ENCODE data around the gene PCDH9. TPM values are rescaled to one million over a fixed set of nuclear protein-coding genes. Genes with fewer than 3 reads are reported as not detected.
A peak's percentile ranks its signal among the peaks of the same experiment; 100 is the strongest.
"Not testable (repeated sequence)": the region's sequence is repeated elsewhere in the genome, so short reads cannot be mapped to it uniquely, and the experiment has no call there.

The PCDH9 gene
- total and polyA plus RNA-seq, 5 donors from 2014 or later, result 0.08 to 0.77 (median 0.09) TPM

DNA sequence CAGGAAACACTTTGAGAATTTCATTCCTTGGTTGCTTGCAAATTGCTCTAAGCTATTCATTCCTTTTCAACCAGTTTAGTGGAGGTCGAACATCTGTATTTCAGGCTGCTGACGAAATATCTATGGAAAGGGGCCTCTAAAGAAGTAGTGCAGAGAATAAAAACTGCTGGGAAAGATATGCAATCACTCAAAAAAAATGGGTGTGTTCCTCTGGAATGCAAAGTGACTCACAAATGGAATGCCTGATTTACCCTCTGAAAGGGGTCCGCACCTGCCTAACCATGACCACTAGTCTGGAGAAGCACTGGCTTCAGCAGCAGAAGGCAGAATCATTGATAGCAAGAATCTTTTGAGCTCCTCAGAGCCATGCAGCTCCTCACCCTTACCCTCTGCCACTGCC is 129.4 kb downstream of the PCDH9 start:
- no peaks in the 10 kb centered on the region for H3K27me3 Mint-ChIP-seq
- no peak overlapping the region for H3K27ac Mint-ChIP-seq
- peaks cover 0 to 2% (median 0%) of the 10 kb centered on the region in 4 donors for H3K4me1 Mint-ChIP-seq
- Histone ChIP-seq H3K4me1 (ENCODE audit: control insufficient read depth, insufficient read depth, low read length, poor library complexity, severe bottlenecking) (no peaks in the 10 kb centered on the region), H3K4me3 (ENCODE audit: low read depth, low read length) (no peak overlapping the region), H3K36me3 (ENCODE audit: control insufficient read depth, insufficient read depth, low read length) (no peaks in the 10 kb centered on the region), H3K9me3 (ENCODE audit: control insufficient read depth in 2 of 2, low read length in 2 of 2) (no peaks in the 10 kb centered on the region), H3K27ac (ENCODE audit: insufficient read depth, low read length, poor library complexity, severe bottlenecking) (no peak overlapping the region), H3K27me3 (ENCODE audit: control insufficient read depth, insufficient read depth, low read length) (no peaks in the 10 kb centered on the region)
- H3K9me3 Mint-ChIP-seq, result peaks cover 0 to 11% (median 3%) of the 10 kb centered on the region in 7 donors
- H3K36me3 Mint-ChIP-seq, result no peaks in the 10 kb centered on the region
- ATAC-seq (ENCODE audit: low read depth in 2 of 2) (no peak), DNase-seq (no peak)
- H3K4me3 Mint-ChIP-seq, result no peak overlapping the region

- Histone ChIP-seq H3K36me3 (ENCODE audit: control insufficient read depth, insufficient read depth, low read length) (no peaks in the 10 kb centered on the region), H3K4me1 (ENCODE audit: control insufficient read depth, insufficient read depth, low read length, poor library complexity, severe bottlenecking) (no peaks in the 10 kb centered on the region), H3K27ac (ENCODE audit: insufficient read depth, low read length, poor library complexity, severe bottlenecking) (no peak overlapping the region), H3K4me3 (ENCODE audit: low read depth, low read length) (no peak overlapping the region), H3K9me3 (ENCODE audit: control insufficient read depth in 2 of 2, low read length in 2 of 2) (no peaks in the 10 kb centered on the region), H3K27me3 (ENCODE audit: control insufficient read depth, insufficient read depth, low read length) (no peaks in the 10 kb centered on the region)
- DNase-seq, result no peak
- H3K36me3 Mint-ChIP-seq, result no peaks in the 10 kb centered on the region
- H3K27ac Mint-ChIP-seq, result no peak overlapping the region
- no peak for ATAC-seq (ENCODE audit: low read depth in 2 of 2)
- H3K4me1 Mint-ChIP-seq, result no peaks in the 10 kb centered on the region
- no peaks in the 10 kb centered on the region for H3K27me3 Mint-ChIP-seq
- H3K9me3 Mint-ChIP-seq, result peaks cover 0 to 11% (median 3%) of the 10 kb centered on the region in 7 donors
- H3K4me3 Mint-ChIP-seq, result no peak overlapping the region
These were observed 130.6 kb downstream of the PCDH9 start for GRCh38 chr13:67099494-67099893.

DNA sequence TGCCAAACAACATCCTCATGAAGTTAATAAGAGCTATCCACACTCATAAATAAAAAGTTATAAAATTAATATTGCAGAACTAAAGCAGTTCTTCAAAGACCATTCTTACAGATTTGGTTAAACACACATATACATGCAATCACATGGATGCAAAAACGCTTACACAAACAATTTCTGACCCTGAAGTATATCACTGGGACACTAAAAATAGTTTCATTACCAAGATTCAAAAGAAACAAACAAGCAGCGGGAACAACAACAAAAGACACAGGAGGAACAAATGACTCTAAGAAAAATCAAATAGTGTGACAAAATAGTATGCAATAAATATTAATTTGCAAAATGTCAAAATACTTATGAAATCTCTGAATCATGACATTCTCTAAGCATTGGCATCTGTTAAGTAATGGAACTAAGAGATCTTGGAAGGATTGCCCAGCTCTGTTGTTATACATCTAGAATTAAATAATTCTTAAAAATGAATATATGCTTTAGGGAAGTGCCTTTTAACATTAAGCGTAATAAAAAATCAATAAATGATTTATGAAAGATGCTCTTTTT is 132.2 kb downstream of the PCDH9 start:
- H3K27me3 Mint-ChIP-seq, result no peaks in the 10 kb centered on the region
- H3K4me3 Mint-ChIP-seq, result peak overlapping the region in 1 of 4 donors; percentile 32
- no peak overlapping the region for H3K27ac ChIP-seq (ENCODE audit: insufficient read depth, low read length, poor library complexity, severe bottlenecking)
- no peak overlapping the region for H3K27ac Mint-ChIP-seq
- no peak overlapping the region for H3K4me3 ChIP-seq (ENCODE audit: low read depth, low read length)
- no peaks in the 10 kb centered on the region for H3K27me3 ChIP-seq (ENCODE audit: control insufficient read depth, insufficient read depth, low read length)
- no peaks in the 10 kb centered on the region for H3K9me3 ChIP-seq (ENCODE audit: control insufficient read depth in 2 of 2, low read length in 2 of 2)
- peaks cover 0 to 11% (median 2%) of the 10 kb centered on the region in 7 donors for H3K9me3 Mint-ChIP-seq
- H3K36me3 Mint-ChIP-seq, result no peaks in the 10 kb centered on the region
- DNase-seq, result no peak
- no peaks in the 10 kb centered on the region for H3K36me3 ChIP-seq (ENCODE audit: control insufficient read depth, insufficient read depth, low read length)
- no peaks in the 10 kb centered on the region for H3K4me1 ChIP-seq (ENCODE audit: control insufficient read depth, insufficient read depth, low read length, poor library complexity, severe bottlenecking)
- ATAC-seq (ENCODE audit: low read depth in 2 of 2), result no peak
- no peaks in the 10 kb centered on the region for H3K4me1 Mint-ChIP-seq

- H3K9me3 Mint-ChIP-seq; H3K4me1 Mint-ChIP-seq; H3K4me1 ChIP-seq (ENCODE audit: control insufficient read depth, insufficient read depth, low read length, poor library complexity, severe bottlenecking); ATAC-seq (ENCODE audit: low read depth in 2 of 2); H3K27ac ChIP-seq (ENCODE audit: insufficient read depth, low read length, poor library complexity, severe bottlenecking); DNase-seq; H3K9me3 ChIP-seq (ENCODE audit: control insufficient read depth in 2 of 2, low read length in 2 of 2); H3K27ac Mint-ChIP-seq; H3K36me3 ChIP-seq (ENCODE audit: control insufficient read depth, insufficient read depth, low read length); H3K4me3 ChIP-seq (ENCODE audit: low read depth, low read length); H3K27me3 Mint-ChIP-seq; H3K4me3 Mint-ChIP-seq; H3K36me3 Mint-ChIP-seq; H3K27me3 ChIP-seq (ENCODE audit: control insufficient read depth, insufficient read depth, low read length): not testable (repeated sequence)
These were observed 133.2 kb downstream of the PCDH9 start for GRCh38 chr13:67096893-67097292.

DNA sequence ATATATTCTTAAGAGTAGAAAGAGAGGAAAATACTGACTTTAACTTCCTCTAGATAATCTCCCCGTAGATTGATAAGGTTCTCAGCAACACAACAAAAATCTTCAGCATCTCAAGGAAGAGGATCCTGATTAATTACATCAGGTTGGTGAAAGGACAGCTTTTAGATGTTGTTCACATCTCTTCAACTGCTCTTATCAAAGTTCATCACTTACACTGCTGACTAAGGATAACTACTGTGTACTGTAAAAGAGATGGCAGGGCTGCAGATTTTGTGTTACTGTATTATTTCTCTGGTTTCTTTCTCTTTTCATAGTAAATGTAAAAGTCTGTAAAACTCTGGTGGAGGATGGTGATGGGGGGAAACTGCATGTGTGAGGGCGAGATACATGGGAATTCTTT is 133.7 kb downstream of the PCDH9 start:
- Mint-ChIP-seq H3K9me3 (peaks cover 0 to 8% (median 3%) of the 10 kb centered on the region in 7 donors), H3K4me3 (no peak overlapping the region), H3K27me3 (no peaks in the 10 kb centered on the region), H3K27ac (no peak overlapping the region), H3K4me1 (no peaks in the 10 kb centered on the region), H3K36me3 (no peaks in the 10 kb centered on the region)
- DNase-seq (no peak), ATAC-seq (ENCODE audit: low read depth in 2 of 2) (no peak)
- no peaks in the 10 kb centered on the region for H3K36me3 ChIP-seq (ENCODE audit: control insufficient read depth, insufficient read depth, low read length)
- peaks cover 0 to 3% of the 10 kb centered on the region in 2 experiments for H3K9me3 ChIP-seq (ENCODE audit: control insufficient read depth in 2 of 2, low read length in 2 of 2)
- H3K4me3 ChIP-seq (ENCODE audit: low read depth, low read length), result no peak overlapping the region
- no peaks in the 10 kb centered on the region for H3K27me3 ChIP-seq (ENCODE audit: control insufficient read depth, insufficient read depth, low read length)
- H3K4me1 ChIP-seq (ENCODE audit: control insufficient read depth, insufficient read depth, low read length, poor library complexity, severe bottlenecking), result no peaks in the 10 kb centered on the region
- H3K27ac ChIP-seq (ENCODE audit: insufficient read depth, low read length, poor library complexity, severe bottlenecking), result no peak overlapping the region

- no peak for DNase-seq
- Mint-ChIP-seq H3K4me3 (no peak overlapping the region), H3K27me3 (no peaks in the 10 kb centered on the region)
These were observed 134.5 kb downstream of the PCDH9 start for GRCh38 chr13:67095621-67096020.

GRCh38 chr13:67094952-67095351 is 135.2 kb downstream of the PCDH9 start:
- DNase-seq (no peak), ATAC-seq (ENCODE audit: low read depth in 2 of 2) (no peak)
- Mint-ChIP-seq H3K36me3 (no peaks in the 10 kb centered on the region), H3K27me3 (no peaks in the 10 kb centered on the region), H3K27ac (no peak overlapping the region), H3K4me1 (no peaks in the 10 kb centered on the region), H3K9me3 (peaks cover 0 to 7% (median 2%) of the 10 kb centered on the region in 7 donors), H3K4me3 (no peak overlapping the region)
- H3K27ac ChIP-seq (ENCODE audit: insufficient read depth, low read length, poor library complexity, severe bottlenecking), result no peak overlapping the region
- H3K4me3 ChIP-seq (ENCODE audit: low read depth, low read length), result no peak overlapping the region
- no peaks in the 10 kb centered on the region for H3K36me3 ChIP-seq (ENCODE audit: control insufficient read depth, insufficient read depth, low read length)
- H3K9me3 ChIP-seq (ENCODE audit: control insufficient read depth in 2 of 2, low read length in 2 of 2), result peaks cover 0 to 3% of the 10 kb centered on the region in 2 experiments
- H3K27me3 ChIP-seq (ENCODE audit: control insufficient read depth, insufficient read depth, low read length), result no peaks in the 10 kb centered on the region
- H3K4me1 ChIP-seq (ENCODE audit: control insufficient read depth, insufficient read depth, low read length, poor library complexity, severe bottlenecking), result no peaks in the 10 kb centered on the region

More at GRCh38 chr13:67095621-67096020, 134.5 kb downstream of the PCDH9 start:
- Histone ChIP-seq H3K36me3 (ENCODE audit: control insufficient read depth, insufficient read depth, low read length) (no peaks in the 10 kb centered on the region), H3K9me3 (ENCODE audit: control insufficient read depth in 2 of 2, low read length in 2 of 2) (peaks cover 0 to 3% of the 10 kb centered on the region in 2 experiments), H3K4me1 (ENCODE audit: control insufficient read depth, insufficient read depth, low read length, poor library complexity, severe bottlenecking) (no peaks in the 10 kb centered on the region), H3K27ac (ENCODE audit: insufficient read depth, low read length, poor library complexity, severe bottlenecking) (no peak overlapping the region), H3K27me3 (ENCODE audit: control insufficient read depth, insufficient read depth, low read length) (no peaks in the 10 kb centered on the region), H3K4me3 (ENCODE audit: low read depth, low read length) (no peak overlapping the region)
- Mint-ChIP-seq H3K4me1 (no peaks in the 10 kb centered on the region), H3K27ac (no peak overlapping the region), H3K9me3 (peaks cover 0 to 7% (median 2%) of the 10 kb centered on the region in 7 donors), H3K36me3 (no peaks in the 10 kb centered on the region)
- no peak for ATAC-seq (ENCODE audit: low read depth in 2 of 2)

DNA sequence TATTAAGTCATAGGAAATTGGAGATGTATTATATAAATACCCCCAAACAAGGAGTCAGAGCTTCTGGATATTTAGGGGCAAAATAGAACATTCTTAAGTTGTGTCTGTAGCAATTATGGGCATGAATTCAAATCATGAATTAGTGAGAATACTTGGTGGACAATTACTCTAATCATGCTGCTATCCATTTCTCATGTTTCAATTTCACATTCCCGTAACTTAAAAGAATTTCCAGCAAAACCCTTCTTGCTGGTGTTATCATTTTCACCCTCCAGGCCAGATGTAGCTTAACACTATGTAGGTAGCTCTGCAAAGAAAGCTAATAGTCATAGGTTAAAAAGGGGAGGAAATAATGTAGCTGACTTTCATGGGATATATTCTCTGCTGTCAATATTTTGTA is 136.1 kb downstream of the PCDH9 start:
- H3K4me1 Mint-ChIP-seq, result no peaks in the 10 kb centered on the region
- H3K27me3 Mint-ChIP-seq, result no peaks in the 10 kb centered on the region

More for the DNA sequence above, 136.1 kb downstream of the PCDH9 start:
- ATAC-seq (ENCODE audit: low read depth in 2 of 2) (no peak), DNase-seq (no peak)
- H3K4me1 ChIP-seq (ENCODE audit: control insufficient read depth, insufficient read depth, low read length, poor library complexity, severe bottlenecking), result no peaks in the 10 kb centered on the region
- Mint-ChIP-seq H3K27ac (no peak overlapping the region), H3K4me3 (no peak overlapping the region), H3K9me3 (peaks cover 0 to 7% (median 2%) of the 10 kb centered on the region in 7 donors), H3K36me3 (no peaks in the 10 kb centered on the region)
- no peaks in the 10 kb centered on the region for H3K27me3 ChIP-seq (ENCODE audit: control insufficient read depth, insufficient read depth, low read length)
- H3K9me3 ChIP-seq (ENCODE audit: control insufficient read depth in 2 of 2, low read length in 2 of 2), result peaks cover 0 to 3% of the 10 kb centered on the region in 2 experiments
- no peak overlapping the region for H3K27ac ChIP-seq (ENCODE audit: insufficient read depth, low read length, poor library complexity, severe bottlenecking)
- no peaks in the 10 kb centered on the region for H3K36me3 ChIP-seq (ENCODE audit: control insufficient read depth, insufficient read depth, low read length)
- no peak overlapping the region for H3K4me3 ChIP-seq (ENCODE audit: low read depth, low read length)

All from CD4-positive, CD25-positive, alpha-beta regulatory T cell (primary cell).